CD4-positive, alpha-beta T cell treated with Interleukin-6 for 4 hours (primary cell): Measurements from ENCODE around the gene PCDH15.

Source experiments
- DNase-seq: peaks from one replicate; pipeline ENCODE4 v3.0.0-alpha.2; 2020; ENCODE audit warnings: mixed read lengths

PCDH15 gene

GRCh38 chr10:54702583-54703485, 98.2 kb downstream of the PCDH15 start:
- no peak for DNase-seq

GRCh38 chr10:54691331-54691730, 109.7 kb downstream of the PCDH15 start:
- DNase-seq, result no peak

- no peak for DNase-seq
Observed at GRCh38 chr10:54682554-54682953, 118.5 kb downstream of the PCDH15 start.

- no peak for DNase-seq
Observed at GRCh38 chr10:54681136-54681535, 119.9 kb downstream of the PCDH15 start.

- no peak for DNase-seq
Observed at GRCh38 chr10:54667136-54667535, 133.9 kb downstream of the PCDH15 start.

GRCh38 chr10:54666192-54666591, 134.8 kb downstream of the PCDH15 start:
- no peak for DNase-seq

GRCh38 chr10:54665095-54665494, 135.9 kb downstream of the PCDH15 start:
- DNase-seq, result no peak

- DNase-seq, result no peak
Observed at GRCh38 chr10:54660397-54660796, 140.6 kb downstream of the PCDH15 start.

GRCh38 chr10:54656643-54657042, 144.4 kb downstream of the PCDH15 start:
- DNase-seq, result no peak

- no peak for DNase-seq
Observed at GRCh38 chr10:54653518-54653917, 147.5 kb downstream of the PCDH15 start.

GRCh38 chr10:54650547-54650946, 150.5 kb downstream of the PCDH15 start:
- no peak for DNase-seq

GRCh38 chr10:54622017-54622416, 179.0 kb downstream of the PCDH15 start:
- DNase-seq, result no peak

- no peak for DNase-seq
Observed at GRCh38 chr10:54620352-54620751, 180.7 kb downstream of the PCDH15 start.

GRCh38 chr10:54614072-54614471, 187.0 kb downstream of the PCDH15 start:
- no peak for DNase-seq

GRCh38 chr10:54613162-54613561, 187.9 kb downstream of the PCDH15 start:
- DNase-seq, result no peak

- no peak for DNase-seq
Observed at GRCh38 chr10:54609423-54609822, 191.6 kb downstream of the PCDH15 start.

- DNase-seq, result no peak
Observed at GRCh38 chr10:54607983-54608382, 193.0 kb downstream of the PCDH15 start.

GRCh38 chr10:54594289-54594688, 206.7 kb downstream of the PCDH15 start:
- DNase-seq, result no peak

- no peak for DNase-seq
Observed at GRCh38 chr10:54587971-54588370, 213.1 kb downstream of the PCDH15 start.

- no peak for DNase-seq
Observed at GRCh38 chr10:54585572-54585971, 215.5 kb downstream of the PCDH15 start.

- no peak for DNase-seq
Observed at GRCh38 chr10:54577682-54578081, 223.3 kb downstream of the PCDH15 start.

- DNase-seq, result no peak
Observed at GRCh38 chr10:54576541-54576940, 224.5 kb downstream of the PCDH15 start.

- DNase-seq, result no peak
Observed at GRCh38 chr10:54559498-54559897, 241.5 kb downstream of the PCDH15 start.

GRCh38 chr10:54554028-54554427, 247.0 kb downstream of the PCDH15 start:
- DNase-seq, result no peak

- DNase-seq, result no peak
Observed at GRCh38 chr10:54550016-54550415, 251.0 kb downstream of the PCDH15 start.
